Measurements from ENCODE around the gene INSIG1. TPM values are rescaled to one million over a fixed set of nuclear protein-coding genes. Genes with fewer than 3 reads are reported as not detected.

The INSIG1 gene
- total RNA-seq, 4 donors from 2014 or later, result 70.4 to 256 (median 145) TPM

DNA sequence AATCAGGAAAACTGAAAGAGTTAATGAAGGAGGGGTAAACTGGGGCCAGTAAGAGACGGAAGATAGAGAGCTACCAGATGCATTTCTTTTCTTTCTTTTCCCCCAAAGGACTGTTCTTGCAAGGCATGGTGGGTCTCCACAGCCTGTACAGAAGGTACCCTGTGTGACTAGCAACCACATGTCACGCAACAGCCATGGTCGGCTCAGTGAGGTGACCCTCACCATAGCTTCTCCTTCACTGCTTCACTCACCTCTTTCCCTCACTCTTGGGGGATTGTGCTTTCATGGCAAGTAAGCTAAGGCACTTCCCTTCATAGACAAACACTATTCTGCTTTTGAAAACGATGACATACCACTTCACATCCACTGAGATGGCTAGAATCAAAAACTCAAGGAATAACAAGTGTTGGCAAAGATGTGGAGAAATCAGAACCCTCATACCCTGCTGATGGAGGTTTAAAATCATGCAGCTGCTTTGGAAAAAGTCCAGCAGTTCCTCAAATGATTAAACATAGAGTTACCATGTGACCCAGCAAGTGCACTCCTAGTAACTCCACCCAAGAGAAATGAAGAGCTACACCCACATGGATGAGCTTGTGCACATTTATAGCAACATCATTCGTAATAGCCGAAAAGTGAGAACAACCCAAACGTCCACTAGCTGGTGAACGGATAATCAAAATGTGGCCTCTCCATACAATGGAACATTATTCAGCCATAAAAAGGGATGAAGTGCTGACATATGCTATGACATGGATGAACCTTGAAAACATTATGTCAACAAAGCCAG is 3.8 kb upstream of the INSIG1 start:
- TF ChIP-seq, protein P1, sequence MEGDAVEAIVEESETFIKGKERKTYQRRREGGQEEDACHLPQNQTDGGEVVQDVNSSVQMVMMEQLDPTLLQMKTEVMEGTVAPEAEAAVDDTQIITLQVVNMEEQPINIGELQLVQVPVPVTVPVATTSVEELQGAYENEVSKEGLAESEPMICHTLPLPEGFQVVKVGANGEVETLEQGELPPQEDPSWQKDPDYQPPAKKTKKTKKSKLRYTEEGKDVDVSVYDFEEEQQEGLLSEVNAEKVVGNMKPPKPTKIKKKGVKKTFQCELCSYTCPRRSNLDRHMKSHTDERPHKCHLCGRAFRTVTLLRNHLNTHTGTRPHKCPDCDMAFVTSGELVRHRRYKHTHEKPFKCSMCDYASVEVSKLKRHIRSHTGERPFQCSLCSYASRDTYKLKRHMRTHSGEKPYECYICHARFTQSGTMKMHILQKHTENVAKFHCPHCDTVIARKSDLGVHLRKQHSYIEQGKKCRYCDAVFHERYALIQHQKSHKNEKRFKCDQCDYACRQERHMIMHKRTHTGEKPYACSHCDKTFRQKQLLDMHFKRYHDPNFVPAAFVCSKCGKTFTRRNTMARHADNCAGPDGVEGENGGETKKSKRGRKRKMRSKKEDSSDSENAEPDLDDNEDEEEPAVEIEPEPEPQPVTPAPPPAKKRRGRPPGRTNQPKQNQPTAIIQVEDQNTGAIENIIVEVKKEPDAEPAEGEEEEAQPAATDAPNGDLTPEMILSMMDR (IDR thresholded peaks at IDR 0.05; ENCODE audit: low read depth), result no peak

DNA sequence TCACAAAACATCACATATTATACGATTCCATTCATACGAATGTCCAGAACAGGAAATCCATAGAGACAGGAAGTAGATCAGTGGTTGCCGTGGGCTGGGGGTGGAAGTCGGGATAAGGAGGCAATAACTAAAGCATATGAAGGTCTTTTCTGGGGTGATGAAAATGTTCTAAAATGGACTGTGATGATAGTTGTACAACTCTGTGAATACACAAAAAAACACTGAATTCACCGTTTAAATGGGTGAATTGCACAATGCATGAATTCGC is 3.2 kb upstream of the INSIG1 start:
- TF ChIP-seq, protein P1 (IDR thresholded peaks at IDR 0.05; ENCODE audit: low read depth), result no peak

DNA sequence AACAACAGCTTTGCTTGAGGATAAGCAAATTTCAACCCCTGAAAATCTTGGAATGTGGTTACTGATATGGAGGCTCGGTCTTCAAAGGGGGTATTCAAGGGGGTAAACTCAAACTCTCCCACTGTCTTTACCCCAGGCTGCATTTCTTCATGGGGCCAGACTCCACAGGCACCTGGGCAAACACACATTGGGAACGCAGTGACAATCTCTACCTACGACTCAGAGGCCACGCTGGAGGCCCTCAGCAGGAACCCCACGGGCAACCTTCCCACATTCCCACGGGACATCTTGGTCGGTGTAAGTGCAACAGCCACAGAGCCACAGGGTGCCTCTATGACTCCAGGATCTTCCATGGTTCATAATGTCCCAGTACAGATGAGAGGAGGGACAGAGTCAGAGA is 2.2 kb upstream of the INSIG1 start:
- TF ChIP-seq, protein P1 (IDR thresholded peaks at IDR 0.05; ENCODE audit: low read depth), result no peak

DNA sequence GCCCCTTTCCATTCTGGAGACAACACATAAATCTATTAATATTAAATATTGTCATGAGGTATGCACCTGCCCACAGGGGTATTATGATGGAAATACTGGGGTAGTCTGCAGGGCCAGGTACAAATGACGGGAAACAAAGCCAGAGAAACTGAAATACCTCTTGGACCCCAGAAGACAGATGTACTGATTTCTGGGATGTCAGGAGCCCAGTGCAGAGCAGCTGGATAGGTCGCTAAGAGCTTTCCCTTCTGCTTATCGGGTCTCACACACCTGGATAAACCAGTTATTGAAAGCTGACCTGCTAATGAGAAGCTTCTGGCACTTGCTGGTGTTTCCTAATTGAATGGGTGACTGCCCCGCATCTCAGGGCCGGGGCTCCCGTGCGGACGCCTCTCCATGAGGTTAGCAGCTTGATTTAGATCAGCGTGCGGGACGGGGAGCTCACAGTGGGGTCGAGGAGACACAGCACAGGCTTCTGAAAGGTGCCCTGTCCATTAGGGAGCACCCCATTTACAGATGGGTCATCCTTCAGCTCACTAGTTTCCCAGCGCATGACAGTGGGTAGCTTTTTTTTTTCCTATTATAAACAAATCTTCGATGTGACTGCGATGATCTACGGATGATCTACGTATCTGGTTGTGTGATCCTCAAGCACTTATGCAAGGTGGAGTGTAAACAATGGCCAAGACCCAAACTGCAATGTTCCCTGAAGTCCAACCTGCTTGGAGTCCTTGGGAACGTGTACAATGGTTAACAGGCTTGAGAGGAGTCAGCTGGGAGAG is 1.5 kb upstream of the INSIG1 start:
- TF ChIP-seq, protein P1 (IDR thresholded peaks at IDR 0.05; ENCODE audit: low read depth), result no peak

DNA sequence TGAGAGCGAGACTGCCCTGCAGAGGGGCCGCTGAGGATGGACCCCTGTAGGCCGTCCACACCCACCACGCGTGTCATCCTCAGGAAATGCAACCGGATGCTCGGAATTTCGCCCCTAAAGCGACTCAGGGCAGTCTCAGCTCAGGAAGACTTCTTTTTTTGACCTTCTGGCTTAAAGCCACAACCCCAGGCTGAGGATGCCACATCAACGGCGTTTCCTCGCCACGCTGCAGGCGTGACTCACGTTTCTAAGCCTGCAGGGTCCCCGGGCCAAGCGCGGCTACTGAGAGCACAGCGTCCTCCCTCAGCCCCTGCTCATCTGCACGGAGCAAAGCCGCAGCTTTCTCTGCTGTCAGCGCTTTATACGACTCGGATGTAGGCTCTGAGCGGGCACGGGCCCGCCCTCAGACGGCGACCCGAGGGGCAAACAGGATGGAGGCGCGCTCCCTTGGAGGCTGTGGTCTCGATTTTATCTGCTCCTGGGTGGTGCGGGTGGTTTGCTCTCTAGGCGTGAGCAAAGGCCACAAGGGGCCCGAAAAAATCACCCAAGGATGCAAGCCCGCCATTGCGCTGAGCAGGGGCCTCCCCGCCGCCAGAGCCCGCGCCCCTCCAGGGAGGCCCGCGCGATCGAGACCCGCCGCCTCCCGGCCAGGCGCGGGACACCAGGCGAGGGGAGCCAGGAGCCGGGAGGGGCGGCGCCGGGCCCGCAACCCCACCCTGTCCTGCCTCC is 726 bp upstream of the INSIG1 start:
- TF ChIP-seq, protein P1 (IDR thresholded peaks at IDR 0.05; ENCODE audit: low read depth), result no peak

DNA sequence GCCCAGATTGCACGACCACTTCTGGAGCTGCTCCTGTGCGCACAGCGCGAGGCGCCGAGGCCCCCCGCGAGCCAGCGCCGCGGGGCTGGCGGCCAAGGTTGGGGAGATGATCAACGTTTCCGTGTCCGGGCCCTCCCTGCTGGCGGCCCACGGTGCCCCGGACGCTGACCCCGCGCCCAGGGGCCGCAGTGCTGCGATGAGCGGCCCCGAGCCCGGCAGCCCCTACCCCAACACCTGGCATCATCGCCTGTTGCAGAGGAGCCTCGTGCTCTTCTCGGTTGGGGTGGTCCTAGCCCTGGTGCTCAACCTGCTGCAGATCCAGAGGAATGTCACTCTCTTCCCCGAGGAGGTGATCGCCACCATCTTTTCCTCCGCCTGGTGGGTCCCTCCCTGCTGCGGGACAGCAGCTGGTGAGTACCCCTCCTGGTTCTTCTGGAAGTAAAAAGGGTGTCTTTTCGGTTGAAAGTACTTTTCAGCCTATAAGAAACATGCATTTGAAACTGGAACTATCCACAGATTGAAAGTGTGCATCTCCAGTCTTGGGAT is 683 bp downstream of the INSIG1 start:
- TF ChIP-seq, protein P1 (IDR thresholded peaks at IDR 0.05; ENCODE audit: low read depth), result no peak

Measured in subcutaneous adipose tissue (tissue), 4 donors.